Neural progenitor cell (in vitro differentiated cells): Measurements from ENCODE around the gene FRY. TPM values are rescaled to one million over a fixed set of nuclear protein-coding genes. Genes with fewer than 3 reads are reported as not detected.

Experiments used
- DNase-seq: peaks from one replicate; pipeline ENCODE4 v3.0.0-alpha.2; 2016; ENCODE audit warnings: low spot score
- H2AFZ ChIP-seq: fragments of 200-600 bp; sonication (generic); replicated peaks from 2 replicates; pipeline ENCODE4 v1.6.1; 2016; ENCODE audit warnings: antibody characterized with exemption
- H3F3A ChIP-seq: fragments of 200-600 bp; sonication (generic); 2 replicates; pipeline ENCODE4 v1.6.1; 2016; ENCODE audit warnings: antibody characterized with exemption, low read depth
- H3K27ac ChIP-seq: fragments of 200-600 bp; sonication (generic); 2 replicates; pipeline ENCODE4 v1.5.1; 2016; ENCODE audit warnings: mild to moderate bottlenecking
- H3K27me3 ChIP-seq: fragments of 200-600 bp; sonication (generic); 2 replicates; pipeline ENCODE4 v1.6.1; 2016; ENCODE audit warnings: mild to moderate bottlenecking, moderate library complexity
- H3K36me3 ChIP-seq: fragments of 200-600 bp; sonication (generic); 2 replicates; pipeline ENCODE4 v1.5.1; 2016
- H3K4me1 ChIP-seq: fragments of 200-600 bp; sonication (generic); 2 replicates; pipeline ENCODE4 v1.6.1; 2016; ENCODE audit warnings: mixed run types
- H3K4me2 ChIP-seq: fragments of 200-600 bp; sonication (generic); 2 replicates; pipeline ENCODE4 v1.6.1; 2016
- H3K4me3 ChIP-seq: fragments of 200-600 bp; sonication (generic); 2 replicates; pipeline ENCODE4 v1.5.1; 2016
- H3K79me2 ChIP-seq: fragments of 200-600 bp; sonication (generic); 2 replicates; pipeline ENCODE4 v1.6.1; 2016; ENCODE audit warnings: low read depth
- H3K9ac ChIP-seq: fragments of 200-600 bp; sonication (generic); 2 replicates; pipeline ENCODE4 v1.6.1; 2016
- H3K9me3 ChIP-seq: fragments of 200-600 bp; sonication (generic); 2 replicates; pipeline ENCODE4 v1.5.1; 2016; ENCODE audit warnings: low read depth
- H4K20me1 ChIP-seq: fragments of 200-600 bp; sonication (generic); 2 replicates; pipeline ENCODE4 v1.6.1; 2016; ENCODE audit warnings: low read depth
- H3K27ac Mint-ChIP-seq: 3 replicates; pipeline ENCODE4 v1.8.0; 2021; ENCODE audit warnings: mixed read lengths
- H3K27me3 Mint-ChIP-seq: 2 replicates; pipeline ENCODE4 v1.8.0; 2022; ENCODE audit warnings: low read depth, mild to moderate bottlenecking, inconsistent platforms, moderate library complexity, mixed read lengths; ENCODE audit not compliant: insufficient read depth
- H3K36me3 Mint-ChIP-seq: 3 replicates; pipeline ENCODE4 v1.8.0; 2021; ENCODE audit warnings: mixed read lengths
- H3K4me1 Mint-ChIP-seq: 3 replicates; pipeline ENCODE4 v1.8.0; 2021; ENCODE audit warnings: mixed read lengths
- H3K4me3 Mint-ChIP-seq: 3 replicates; pipeline ENCODE4 v1.8.0; 2021; ENCODE audit warnings: mild to moderate bottlenecking, moderate library complexity, mixed read lengths
- H3K9me3 Mint-ChIP-seq: 3 replicates; pipeline ENCODE4 v1.8.0; 2020; ENCODE audit warnings: mixed read lengths
- CTCF ChIP-seq: fragments of 200-600 bp; sonication (generic); IDR thresholded peaks from 2 replicates; pipeline ENCODE4 v1.5.1; 2017; ENCODE audit warnings: antibody characterized with exemption, mild to moderate bottlenecking
- EZH2 ChIP-seq: fragments of 200-600 bp; sonication (generic); IDR thresholded peaks from 2 replicates; pipeline ENCODE4 v1.6.1; 2017; ENCODE audit warnings: antibody characterized with exemption, mild to moderate bottlenecking, moderate library complexity
- EZH2phosphoT487 ChIP-seq: fragments of 200-600 bp; sonication (generic); IDR thresholded peaks from 2 replicates; pipeline ENCODE4 v1.6.1; 2017; ENCODE audit warnings: antibody characterized with exemption
- total RNA-seq: library from RNA; depleted of rRNA; stranded (reverse); fragments of >200 nt; gene quantifications from 2 replicates; pipeline ENCODE4 v1.2.3, GENCODE V29; 2015; ENCODE audit warnings: low replicate concordance

Gene FRY
- total RNA-seq, 1 donor from 2014 or later = 12.6 TPM

GRCh38 chr13:32201809-32202208 lies 170.2 kb downstream of the FRY start:
- H3K79me2 ChIP-seq = no peaks in the 10 kb centered on the region
- no peaks in the 10 kb centered on the region for H3F3A ChIP-seq
- Mint-ChIP-seq H3K9me3 (no peaks in the 10 kb centered on the region), H3K4me1 (peaks cover 10% of the 10 kb centered on the region), H3K4me3 (no peak overlapping the region), H3K27me3 (no peaks in the 10 kb centered on the region), H3K27ac (no peak overlapping the region), H3K36me3 (no peaks in the 10 kb centered on the region)
- no peak overlapping the region for H2AFZ ChIP-seq
- H4K20me1 ChIP-seq = no peaks in the 10 kb centered on the region
- no peaks in the 10 kb centered on the region for H3K9me3 ChIP-seq
- H3K4me2 ChIP-seq = no peak overlapping the region
- H3K36me3 ChIP-seq = no peaks in the 10 kb centered on the region
- H3K4me3 ChIP-seq = no peak overlapping the region
- no peak overlapping the region for H3K27ac ChIP-seq
- TF ChIP-seq EZH2 (no peak), EZH2phosphoT487 (no peak), CTCF (no peak)
- no peaks in the 10 kb centered on the region for H3K27me3 ChIP-seq
- peaks cover 10% of the 10 kb centered on the region for H3K4me1 ChIP-seq
- no peak overlapping the region for H3K9ac ChIP-seq
- DNase-seq = no peak

- no peak overlapping the region for H3K4me3 ChIP-seq
- Mint-ChIP-seq H3K27me3 (no peaks in the 10 kb centered on the region), H3K27ac (no peak overlapping the region), H3K36me3 (no peaks in the 10 kb centered on the region), H3K9me3 (no peaks in the 10 kb centered on the region), H3K4me3 (no peak overlapping the region), H3K4me1 (peaks cover 14% of the 10 kb centered on the region)
- DNase-seq = no peak
- H3K9ac ChIP-seq = no peak overlapping the region
- H3K4me2 ChIP-seq = no peak overlapping the region
- H3K9me3 ChIP-seq = no peaks in the 10 kb centered on the region
- no peaks in the 10 kb centered on the region for H3K36me3 ChIP-seq
- H3F3A ChIP-seq = no peaks in the 10 kb centered on the region
- H2AFZ ChIP-seq = no peak overlapping the region
- no peaks in the 10 kb centered on the region for H4K20me1 ChIP-seq
- peaks cover 10% of the 10 kb centered on the region for H3K4me1 ChIP-seq
- no peak for TF ChIP-seq EZH2phosphoT487
- TF ChIP-seq CTCF = no peak
- TF ChIP-seq EZH2 = no peak
- H3K27ac ChIP-seq = no peak overlapping the region
- H3K79me2 ChIP-seq = no peaks in the 10 kb centered on the region
- no peaks in the 10 kb centered on the region for H3K27me3 ChIP-seq
These were observed 170.7 kb downstream of the FRY start for GRCh38 chr13:32202268-32202667.

- no peak overlapping the region for H3K4me3 Mint-ChIP-seq
- H3K4me1 Mint-ChIP-seq = peaks cover 15% of the 10 kb centered on the region
These were observed 171.6 kb downstream of the FRY start for GRCh38 chr13:32203221-32203620.

More at GRCh38 chr13:32203221-32203620, 171.6 kb downstream of the FRY start:
- Mint-ChIP-seq H3K27ac (no peak overlapping the region), H3K36me3 (no peaks in the 10 kb centered on the region), H3K27me3 (no peaks in the 10 kb centered on the region), H3K9me3 (no peaks in the 10 kb centered on the region)
- no peaks in the 10 kb centered on the region for H4K20me1 ChIP-seq
- TF ChIP-seq CTCF (no peak), EZH2phosphoT487 (no peak), EZH2 (no peak)
- H2AFZ ChIP-seq = no peak overlapping the region
- H3F3A ChIP-seq = no peaks in the 10 kb centered on the region
- no peaks in the 10 kb centered on the region for H3K36me3 ChIP-seq
- H3K9ac ChIP-seq = no peak overlapping the region
- H3K4me2 ChIP-seq = no peak overlapping the region
- H3K79me2 ChIP-seq = no peaks in the 10 kb centered on the region
- DNase-seq = no peak
- H3K4me3 ChIP-seq = no peak overlapping the region
- no peaks in the 10 kb centered on the region for H3K9me3 ChIP-seq
- H3K27ac ChIP-seq = no peak overlapping the region
- H3K4me1 ChIP-seq = peaks cover 10% of the 10 kb centered on the region
- H3K27me3 ChIP-seq = no peaks in the 10 kb centered on the region
